HEK293 (cell line): ENCODE data around the gene RAF1.

Source experiments
- ATF2 ChIP-seq: fragments of 450-650 bp; formaldehyde crosslinking; IDR thresholded peaks from 2 replicates; pipeline ENCODE4 v1.5.1; 2016; ENCODE audit warnings: missing biosample characterization, missing genetic modification characterization, low read depth
- REST ChIP-seq: fragments of 450-650 bp; formaldehyde crosslinking; IDR thresholded peaks from 2 replicates; pipeline ENCODE4 v1.5.1; 2016; ENCODE audit warnings: missing biosample characterization, missing genetic modification characterization
- ZEB2 ChIP-seq: fragments of 450-650 bp; formaldehyde crosslinking; IDR thresholded peaks from 2 replicates; pipeline ENCODE4 v1.5.1; 2016; ENCODE audit warnings: missing biosample characterization, missing genetic modification characterization
- ZNF175 ChIP-seq: fragments of 450-650 bp; formaldehyde crosslinking; IDR thresholded peaks from 2 replicates; pipeline ENCODE4 v1.5.1; 2016; ENCODE audit warnings: missing biosample characterization, missing genetic modification characterization
- ZNF280C ChIP-seq: fragments of 450-650 bp; formaldehyde crosslinking; IDR thresholded peaks from 2 replicates; pipeline ENCODE4 v1.5.1; 2016; ENCODE audit warnings: missing biosample characterization, missing genetic modification characterization
- ZNF501 ChIP-seq: fragments of 450-650 bp; formaldehyde crosslinking; IDR thresholded peaks from 2 replicates; pipeline ENCODE4 v1.5.1; 2016; ENCODE audit warnings: missing biosample characterization, missing genetic modification characterization
- ZNF677 ChIP-seq: fragments of 450-650 bp; IDR thresholded peaks from 2 replicates; pipeline ENCODE4 v1.5.0; 2018; ENCODE audit warnings: missing biosample characterization, mild to moderate bottlenecking, missing genetic modification characterization, moderate library complexity
- ZSCAN30 ChIP-seq: fragments of 450-650 bp; IDR thresholded peaks from 2 replicates; pipeline ENCODE4 v1.5.1; 2018; ENCODE audit warnings: missing biosample characterization, mild to moderate bottlenecking, missing genetic modification characterization, moderate library complexity
- TF ChIP-seq, protein P1 (sequence below): fragments of 450-650 bp; formaldehyde crosslinking; IDR thresholded peaks from 2 replicates; pipeline ENCODE4 v1.5.1; 2016; ENCODE audit warnings: missing biosample characterization, missing genetic modification characterization
- TF ChIP-seq, protein P2 (sequence below): fragments of 450-650 bp; formaldehyde crosslinking; optimal IDR thresholded peaks from 2 replicates; pipeline ENCODE3; 2016; ENCODE audit warnings: missing biosample characterization, mild to moderate bottlenecking, missing genetic modification characterization

- TF ChIP-seq ATF2 (tag by site-specific recombination) (no peak), ZSCAN30 (tag by site-specific recombination) (no peak), ZNF501 (tag by site-specific recombination) (no peak), REST (tag by site-specific recombination) (no peak), ZNF175 (tag by site-specific recombination) (no peak), ZNF280C (no peak), ZEB2 (no peak), ZNF677 (no peak)
- TF ChIP-seq, protein P1, sequence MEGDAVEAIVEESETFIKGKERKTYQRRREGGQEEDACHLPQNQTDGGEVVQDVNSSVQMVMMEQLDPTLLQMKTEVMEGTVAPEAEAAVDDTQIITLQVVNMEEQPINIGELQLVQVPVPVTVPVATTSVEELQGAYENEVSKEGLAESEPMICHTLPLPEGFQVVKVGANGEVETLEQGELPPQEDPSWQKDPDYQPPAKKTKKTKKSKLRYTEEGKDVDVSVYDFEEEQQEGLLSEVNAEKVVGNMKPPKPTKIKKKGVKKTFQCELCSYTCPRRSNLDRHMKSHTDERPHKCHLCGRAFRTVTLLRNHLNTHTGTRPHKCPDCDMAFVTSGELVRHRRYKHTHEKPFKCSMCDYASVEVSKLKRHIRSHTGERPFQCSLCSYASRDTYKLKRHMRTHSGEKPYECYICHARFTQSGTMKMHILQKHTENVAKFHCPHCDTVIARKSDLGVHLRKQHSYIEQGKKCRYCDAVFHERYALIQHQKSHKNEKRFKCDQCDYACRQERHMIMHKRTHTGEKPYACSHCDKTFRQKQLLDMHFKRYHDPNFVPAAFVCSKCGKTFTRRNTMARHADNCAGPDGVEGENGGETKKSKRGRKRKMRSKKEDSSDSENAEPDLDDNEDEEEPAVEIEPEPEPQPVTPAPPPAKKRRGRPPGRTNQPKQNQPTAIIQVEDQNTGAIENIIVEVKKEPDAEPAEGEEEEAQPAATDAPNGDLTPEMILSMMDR (tag by site-specific recombination): no peak
- TF ChIP-seq, protein P2, sequence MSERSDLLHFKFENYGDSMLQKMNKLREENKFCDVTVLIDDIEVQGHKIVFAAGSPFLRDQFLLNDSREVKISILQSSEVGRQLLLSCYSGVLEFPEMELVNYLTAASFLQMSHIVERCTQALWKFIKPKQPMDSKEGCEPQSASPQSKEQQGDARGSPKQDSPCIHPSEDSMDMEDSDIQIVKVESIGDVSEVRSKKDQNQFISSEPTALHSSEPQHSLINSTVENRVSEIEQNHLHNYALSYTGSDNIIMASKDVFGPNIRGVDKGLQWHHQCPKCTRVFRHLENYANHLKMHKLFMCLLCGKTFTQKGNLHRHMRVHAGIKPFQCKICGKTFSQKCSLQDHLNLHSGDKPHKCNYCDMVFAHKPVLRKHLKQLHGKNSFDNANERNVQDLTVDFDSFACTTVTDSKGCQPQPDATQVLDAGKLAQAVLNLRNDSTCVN (tag by site-specific recombination): no peak
Measured at GRCh38 chr3:12656193-12656592, 7.7 kb downstream of the RAF1 start.
